ENCODE data around the gene NDNF. TPM values are rescaled to one million over a fixed set of nuclear protein-coding genes. Genes with fewer than 3 reads are reported as not detected.

Gene NDNF, protein sequence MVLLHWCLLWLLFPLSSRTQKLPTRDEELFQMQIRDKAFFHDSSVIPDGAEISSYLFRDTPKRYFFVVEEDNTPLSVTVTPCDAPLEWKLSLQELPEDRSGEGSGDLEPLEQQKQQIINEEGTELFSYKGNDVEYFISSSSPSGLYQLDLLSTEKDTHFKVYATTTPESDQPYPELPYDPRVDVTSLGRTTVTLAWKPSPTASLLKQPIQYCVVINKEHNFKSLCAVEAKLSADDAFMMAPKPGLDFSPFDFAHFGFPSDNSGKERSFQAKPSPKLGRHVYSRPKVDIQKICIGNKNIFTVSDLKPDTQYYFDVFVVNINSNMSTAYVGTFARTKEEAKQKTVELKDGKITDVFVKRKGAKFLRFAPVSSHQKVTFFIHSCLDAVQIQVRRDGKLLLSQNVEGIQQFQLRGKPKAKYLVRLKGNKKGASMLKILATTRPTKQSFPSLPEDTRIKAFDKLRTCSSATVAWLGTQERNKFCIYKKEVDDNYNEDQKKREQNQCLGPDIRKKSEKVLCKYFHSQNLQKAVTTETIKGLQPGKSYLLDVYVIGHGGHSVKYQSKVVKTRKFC
- 0.13 TPM in 1 of 2 replicates, not detected in the other for polyA plus RNA-seq (2012; rRNA removed)
- polyA plus RNA-seq (2012; cell fraction: cytosol; rRNA removed): 0.04 TPM in 2 replicates
- polyA plus RNA-seq (2012; cell fraction: nucleus; rRNA removed): 0.06 TPM in 1 of 2 replicates, not detected in the other

- no peaks in the 10 kb centered on the region for H4K20me1 ChIP-seq (ENCODE audit: insufficient read depth)
- no peak within 1 kb of the TSS for H3K9ac ChIP-seq
- no peaks in the 10 kb centered on the region for H3F3A ChIP-seq (replicated peaks; ENCODE audit: insufficient read depth)
- ChIA-PET POLR2A (no interaction called here), CTCF (interaction anchor here (0.7 to 1.9 kb wide), 4 partner anchors 11 to 352 kb away, joined by 4 to 5 read pairs (median 4); partner anchors contain the start of gene PRDM5)
- H3K4me3 ChIP-seq (ENCODE audit: low read depth in 2 of 2, low read length in 1 of 2): peak within 1 kb of the TSS; percentile 53 to 68
- no peak within 1 kb of the TSS for H3K27ac ChIP-seq (ENCODE audit: low read depth in 2 of 2, low read length in 1 of 2)
- H3K27me3 ChIP-seq (ENCODE audit: insufficient read depth): peaks cover 34% of the 10 kb centered on the region
- no peaks in the 10 kb centered on the region for H3K36me3 ChIP-seq (replicated peaks in 1 of 2; ENCODE audit: control insufficient read depth in 1 of 2, insufficient read depth in 2 of 2, low read length in 1 of 2)
- peak within 1 kb of the TSS; percentile 94 for H3K4me2 ChIP-seq
- H3K79me2 ChIP-seq (ENCODE audit: insufficient read depth): no peaks in the 10 kb centered on the region
- H2AFZ ChIP-seq (ENCODE audit: low read depth): peak within 1 kb of the TSS; percentile 88
- 2% methylated on average over 26 of the region's 76 CpGs for WGBS (ENCODE audit: low lambda C conversion rate)
- H3K4me1 ChIP-seq (ENCODE audit: control insufficient read depth in 1 of 2, insufficient read depth in 2 of 2, low read depth in 1 of 2, low read length in 1 of 2): peaks cover 7 to 18% of the 10 kb centered on the region in 2 experiments; a peak in 3 of 4 replicates
- TF ChIP-seq NRF1 (IDR thresholded peaks at IDR 0.05; ENCODE audit: low read depth, low read length) (no peak), EZH2phosphoT487 (IDR thresholded peaks at IDR 0.05; ENCODE audit: borderline replicate concordance, low read depth) (no peak), CHD2 (IDR thresholded peaks at IDR 0.05; ENCODE audit: low read length, partially characterized antibody) (no peak), MAX (IDR thresholded peaks at IDR 0.05; ENCODE audit: low read depth) (0 out of 2 replicates have a peak, but pooled peaks have one; percentile 11)
- DNase-seq: peak; percentile 79
- H3K9me2 ChIP-seq: no peaks in the 10 kb centered on the region
- no peaks in the 10 kb centered on the region for H3K9me3 ChIP-seq
Observed at GRCh38 chr4:121072224-121073003, at the start of gene NDNF. Gene NDNF, minus strand, starts transcription at chr4:121072535. Its CDS starts 26,698 bp downstream, at chr4:121045837.

DNA sequence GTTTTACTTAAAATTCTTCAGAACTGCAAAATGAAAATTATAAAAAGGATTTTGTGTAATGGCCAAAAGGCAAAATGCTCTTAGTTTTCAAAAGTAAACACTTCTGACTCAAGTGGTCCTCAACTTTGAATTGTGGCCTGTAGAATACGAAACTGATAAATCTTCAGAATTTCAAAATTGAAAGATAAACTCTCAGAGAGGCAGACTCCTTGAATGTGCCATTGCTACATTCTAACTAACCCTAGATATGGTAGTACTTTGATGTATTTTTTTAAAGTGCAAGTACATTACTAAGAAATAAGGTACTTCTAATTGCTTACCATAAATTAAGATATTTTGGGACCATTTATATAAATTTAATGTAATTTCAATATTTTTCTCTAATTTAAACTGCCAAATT lies 47.4 kb upstream of the NDNF start:
- H3K4me3 ChIP-seq (ENCODE audit: low read depth in 2 of 2, low read length in 1 of 2): no peak overlapping the region
- no peaks in the 10 kb centered on the region for H3K4me1 ChIP-seq (ENCODE audit: control insufficient read depth in 1 of 2, insufficient read depth in 2 of 2, low read depth in 1 of 2, low read length in 1 of 2)
- ChIA-PET POLR2A (no interaction called here), CTCF (interaction anchor here (1.3 to 2.6 kb wide), 2 partner anchors 10 to 964 kb away, joined by 3 to 9 read pairs; no protein-coding TSS in a partner anchor)
- no peak overlapping the region for H3K27ac ChIP-seq (ENCODE audit: low read depth in 2 of 2, low read length in 1 of 2)
- no peaks in the 10 kb centered on the region for H4K20me1 ChIP-seq (ENCODE audit: insufficient read depth)
- H3K36me3 ChIP-seq (replicated peaks in 1 of 2; ENCODE audit: control insufficient read depth in 1 of 2, insufficient read depth in 2 of 2, low read length in 1 of 2): no peaks in the 10 kb centered on the region
- no peaks in the 10 kb centered on the region for H3K79me2 ChIP-seq (ENCODE audit: insufficient read depth)
- DNase-seq: no peak
- no peaks in the 10 kb centered on the region for H3K27me3 ChIP-seq (ENCODE audit: insufficient read depth)
- WGBS (ENCODE audit: low lambda C conversion rate): 61% methylated on average over 1 of the region's 1 CpG
- TF ChIP-seq YY1 (IDR thresholded peaks at IDR 0.05; ENCODE audit: low read depth) (no peak), TAF1 (IDR thresholded peaks at IDR 0.05; ENCODE audit: borderline replicate concordance, low read depth, low read length) (no peak), MEF2A (IDR thresholded peaks at IDR 0.05; ENCODE audit: borderline replicate concordance, low read depth) (no peak), POLR2AphosphoS5 (IDR thresholded peaks at IDR 0.05; ENCODE audit: low read depth, low read length) (no peak), REST (IDR thresholded peaks at IDR 0.05; ENCODE audit: low read depth, low read length) (no peak)
- H3K9me2 ChIP-seq: no peaks in the 10 kb centered on the region; the same call in 1 of the 2 replicates
- no peaks in the 10 kb centered on the region for H3K9me3 ChIP-seq
- no peaks in the 10 kb centered on the region for H3F3A ChIP-seq (replicated peaks; ENCODE audit: insufficient read depth)
- no peak overlapping the region for H3K9ac ChIP-seq
- no peak overlapping the region for H3K4me2 ChIP-seq
- no peak overlapping the region for H2AFZ ChIP-seq (ENCODE audit: low read depth)
